Measurements from ENCODE around the gene TMEFF2.
"Not testable (repeated sequence)": the region's sequence is repeated elsewhere in the genome, so short reads cannot be mapped to it uniquely, and the experiment has no call there.

TMEFF2 gene

DNA sequence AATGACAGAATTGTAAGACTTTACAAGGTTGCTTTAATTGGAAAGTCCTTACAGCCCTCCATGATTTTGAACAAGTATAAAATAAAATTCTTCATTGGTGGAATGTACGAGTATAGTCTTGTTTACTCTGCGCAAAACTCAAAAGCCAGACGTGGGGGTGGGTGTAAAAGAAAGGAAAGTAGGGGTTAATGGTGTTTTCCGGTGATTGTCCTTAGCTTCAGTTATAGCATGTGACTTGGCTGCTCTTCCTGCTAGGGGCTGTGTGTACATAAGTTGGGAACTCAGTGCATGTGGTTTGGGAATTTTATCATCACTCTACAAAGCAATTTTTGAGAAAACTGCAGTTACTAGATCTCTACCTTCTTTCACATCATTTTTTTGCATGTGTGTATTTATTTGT is 265.4 kb downstream of the TMEFF2 start:
- CTCF ChIA-PET = no interaction called here
- DNase-seq (ENCODE audit: low read depth, low spot score) = no peak
- no peak overlapping the region for H3K4me3 ChIP-seq (ENCODE audit: low read depth, low read length)
- TF ChIP-seq CTCF (IDR thresholded peaks at IDR 0.05; ENCODE audit: insufficient read depth, low read length, missing control alignments) = no peak
- POLR2A ChIA-PET = no interaction called here

GRCh38 chr2:191927991-191928390 is 266.7 kb downstream of the TMEFF2 start:
- H3K4me3 ChIP-seq (ENCODE audit: low read depth, low read length) = no peak overlapping the region
- TF ChIP-seq CTCF (IDR thresholded peaks at IDR 0.05; ENCODE audit: insufficient read depth, low read length, missing control alignments) = no peak
- ChIA-PET CTCF (interaction anchor here (0.6 kb wide), 1 partner anchor 10 kb away, joined by 3 read pairs; no protein-coding TSS in a partner anchor), POLR2A (no interaction called here)
- no peak for DNase-seq (ENCODE audit: low read depth, low spot score)

DNA sequence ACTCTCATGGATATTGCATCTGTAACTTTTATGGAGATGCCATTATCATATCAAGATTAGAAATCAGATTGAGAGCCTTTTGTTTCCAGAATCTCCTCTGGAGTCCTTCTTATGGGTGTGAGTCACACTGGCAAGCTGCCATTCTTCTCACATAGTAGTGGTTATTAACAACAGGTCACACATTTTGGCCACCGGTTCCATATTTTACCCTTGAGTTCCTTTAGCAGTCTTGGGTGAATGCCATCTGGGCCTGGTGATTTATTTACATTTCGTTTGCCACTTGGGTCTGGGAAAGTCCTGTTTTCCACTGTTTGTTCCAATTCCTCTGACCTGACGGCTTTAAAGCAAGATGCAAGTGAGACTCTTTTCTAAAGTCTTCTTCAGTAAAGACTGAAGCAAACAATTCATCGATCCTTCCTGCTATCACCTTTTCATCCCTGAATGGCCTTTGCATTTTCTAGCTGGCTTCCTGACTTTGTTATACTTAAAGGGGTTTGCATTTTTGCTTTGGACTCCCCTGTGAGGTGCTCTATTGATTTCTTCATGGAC is 267.3 kb downstream of the TMEFF2 start:
- DNase-seq (ENCODE audit: low read depth, low spot score) = no peak
- ChIA-PET CTCF (interaction anchor here (0.8 kb wide), 1 partner anchor 236 kb away, joined by 3 read pairs; no protein-coding TSS in a partner anchor), POLR2A (no interaction called here)
- no peak for TF ChIP-seq CTCF (IDR thresholded peaks at IDR 0.05; ENCODE audit: insufficient read depth, low read length, missing control alignments)
- no peak overlapping the region for H3K4me3 ChIP-seq (ENCODE audit: low read depth, low read length)

GRCh38 chr2:191926671-191927070 is 268.1 kb downstream of the TMEFF2 start:
- POLR2A ChIA-PET = no interaction called here
- CTCF ChIA-PET = interaction anchor here (0.8 kb wide), 1 partner anchor 236 kb away, joined by 3 read pairs; no protein-coding TSS in a partner anchor
- DNase-seq (ENCODE audit: low read depth, low spot score) = no peak
- TF ChIP-seq CTCF (IDR thresholded peaks at IDR 0.05; ENCODE audit: insufficient read depth, low read length, missing control alignments) = no peak
- H3K4me3 ChIP-seq (ENCODE audit: low read depth, low read length) = no peak overlapping the region

- no peak for TF ChIP-seq CTCF (IDR thresholded peaks at IDR 0.05; ENCODE audit: insufficient read depth, low read length, missing control alignments)
- no peak overlapping the region for H3K4me3 ChIP-seq (ENCODE audit: low read depth, low read length)
- ChIA-PET POLR2A (interaction anchor here (0.9 kb wide), 1 partner anchor 10 kb away, joined by 3 read pairs; no protein-coding TSS in a partner anchor), CTCF (no interaction called here)
- no peak for DNase-seq (ENCODE audit: low read depth, low spot score)
These were observed 271.1 kb downstream of the TMEFF2 start for GRCh38 chr2:191923652-191923997.

DNA sequence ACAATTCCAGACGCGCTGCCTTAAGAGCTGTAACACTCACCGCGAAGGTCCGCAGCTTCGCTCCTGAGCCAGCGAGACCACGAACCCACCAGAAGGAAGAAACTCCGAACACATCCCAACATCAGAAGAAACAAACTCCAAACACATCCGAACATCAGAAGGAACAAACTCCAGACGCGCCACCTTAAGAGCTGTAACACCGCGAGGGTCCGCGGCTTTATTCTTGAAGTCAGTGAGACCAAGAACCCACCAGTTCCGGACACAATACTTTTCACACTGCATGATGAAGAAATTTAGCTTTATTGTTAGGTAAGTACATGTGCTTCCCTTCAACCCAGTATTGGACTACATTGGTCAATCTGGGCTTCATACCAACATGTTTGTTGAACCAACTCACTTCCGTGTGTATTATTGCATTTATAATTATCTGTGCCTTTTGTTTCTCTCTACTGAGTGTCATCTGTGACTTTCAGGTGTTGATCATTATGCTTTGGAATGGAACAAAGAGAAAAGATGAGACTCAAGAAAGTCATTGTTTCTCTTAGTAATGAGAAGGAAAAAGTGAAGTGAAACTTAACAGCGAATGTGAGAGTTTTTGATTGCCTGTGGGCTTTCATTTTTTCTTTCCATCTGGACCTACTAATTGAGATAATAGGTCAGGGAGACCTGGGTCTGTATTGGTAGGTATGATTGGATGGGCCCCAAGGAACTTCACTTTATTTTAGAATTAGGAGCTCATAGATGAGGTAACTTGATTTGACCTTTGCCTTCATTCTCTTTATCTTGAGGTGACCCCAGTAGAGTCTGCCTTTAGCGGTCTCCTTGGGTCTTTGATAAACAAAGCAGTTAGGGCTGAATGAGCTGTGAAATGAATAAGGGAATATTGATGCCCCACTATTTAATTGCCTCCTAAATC is 271.7 kb downstream of the TMEFF2 start:
- POLR2A ChIA-PET = interaction anchor here (0.9 kb wide), 1 partner anchor 9 kb away, joined by 3 read pairs; no protein-coding TSS in a partner anchor
- no peak overlapping the region for H3K4me3 ChIP-seq (ENCODE audit: low read depth, low read length)
- no peak for TF ChIP-seq CTCF (IDR thresholded peaks at IDR 0.05; ENCODE audit: insufficient read depth, low read length, missing control alignments)
- no peak for DNase-seq (ENCODE audit: low read depth, low spot score)
- CTCF ChIA-PET = no interaction called here

- POLR2A ChIA-PET; CTCF ChIA-PET; H3K4me3 ChIP-seq (ENCODE audit: low read depth, low read length); DNase-seq (ENCODE audit: low read depth, low spot score): not testable (repeated sequence)
These were observed 273.1 kb downstream of the TMEFF2 start for GRCh38 chr2:191921650-191922049.
